Thyroid gland (tissue), 4 donors: ENCODE results near the gene PTPN4. TPM values are rescaled to one million over a fixed set of nuclear protein-coding genes. Genes with fewer than 3 reads are reported as not detected.

Experiments used
- DNase-seq, 2 donors: peaks; one replicate each; pipeline ENCODE4 v3.0.0-alpha.2; 2019
- H3K27ac ChIP-seq, 3 donors: fragments of 200-600 bp; sonication (generic); 1 replicate in 2 of 3; 2 replicates in 1 of 3; pipeline ENCODE4 v1.5.1; 2016 to 2019; ENCODE audit warnings: mild to moderate bottlenecking in 1 of 3, moderate library complexity in 1 of 3
- H3K27me3 ChIP-seq: fragments of 200-600 bp; sonication (generic); one replicate; pipeline ENCODE4 v1.5.1; 2019
- H3K36me3 ChIP-seq, 2 donors: fragments of 200-600 bp; sonication (generic); one replicate each; pipeline ENCODE4 v1.5.1; 2016 to 2019
- H3K4me1 ChIP-seq, 2 donors: fragments of 200-600 bp; sonication (generic); one replicate each; pipeline ENCODE4 v1.5.1; 2017 to 2019
- H3K4me3 ChIP-seq, 3 donors: fragments of 200-600 bp; sonication (generic); replicated peaks in 1 of 3; 1 replicate in 2 of 3; 2 replicates in 1 of 3; pipeline ENCODE4 v1.5.1; 2016; ENCODE audit warnings: mild to moderate bottlenecking in 1 of 3
- H3K9me3 ChIP-seq: fragments of 200-600 bp; sonication (generic); one replicate; pipeline ENCODE4 v1.5.1; 2017
- CTCF ChIP-seq, 6 experiments: fragments of 200-600 bp in 3 of 6; fragments of 450-650 bp in 3 of 6; sonication (generic) in 3 of 6; IDR thresholded peaks; one replicate each; pipeline ENCODE4 v1.5.1; 2016 to 2019; ENCODE audit warnings: antibody characterized with exemption in 6 of 6, mild to moderate bottlenecking in 2 of 6, inconsistent platforms in 1 of 6, moderate library complexity in 1 of 6
- POLR2A ChIP-seq, 2 donors: fragments of 450-650 bp; IDR thresholded peaks; one replicate each; pipeline ENCODE4 v1.6.1; 2017; ENCODE audit warnings: antibody characterized with exemption in 2 of 2, mild to moderate bottlenecking in 2 of 2, moderate library complexity in 1 of 2
- whole genome bisulfite sequencing, 2 donors: methylation state at CpG; one replicate each; pipeline ENCODE4 v1.1.5; 2017; 5-methylcytosine and 5-hydroxymethylcytosine counted together
- intact Hi-C: fragments of 100-400 bp; cut with DNase I; formaldehyde crosslinking; loops from one replicate; pipeline ENCODE4 v1.15.1; 2023
- total RNA-seq, 4 donors: library from RNA; depleted of rRNA; stranded (reverse); fragments of >200 nt; gene quantifications; one replicate each; pipeline ENCODE4 v1.2.3, GENCODE V29; 2016

The PTPN4 gene
- total RNA-seq, 4 donors from 2014 or later, result 79.1 to 131 (median 114) TPM

- 96% methylated on average over 3 of the region's 3 CpGs for WGBS, 2 donors
- H3K27ac ChIP-seq, result peak overlapping the region in 1 of 3 donors; percentile 6
- H3K27me3 ChIP-seq, result no peaks in the 10 kb centered on the region
Observed at GRCh38 chr2:119719261-119719627, 40.5 kb upstream of the PTPN4 start.

DNA sequence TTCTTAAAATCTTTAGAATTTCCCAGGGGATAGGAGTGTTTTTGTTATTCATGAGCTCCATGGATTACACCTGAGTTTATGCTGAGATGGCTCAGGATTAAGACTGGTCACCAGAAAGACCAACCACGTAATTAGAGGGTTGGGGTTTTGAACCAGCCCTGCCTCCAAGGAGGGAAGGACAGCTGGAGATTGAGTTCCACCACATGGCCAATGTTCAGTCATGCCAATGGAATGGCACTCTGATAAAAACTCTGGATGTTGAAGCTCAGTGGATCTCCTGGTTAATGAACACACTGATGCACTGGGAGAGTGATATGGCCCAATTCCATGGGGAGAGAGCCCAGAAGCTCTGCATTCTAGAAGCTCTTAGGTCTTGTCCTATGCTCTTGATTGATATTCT lies 38.7 kb upstream of the PTPN4 start:
- Histone ChIP-seq H3K4me1 (peaks cover 2 to 17% of the 10 kb centered on the region in 2 donors), H3K27ac (no peak overlapping the region), H3K4me3 (no peak overlapping the region), H3K36me3 (no peaks in the 10 kb centered on the region), H3K9me3 (no peaks in the 10 kb centered on the region), H3K27me3 (no peaks in the 10 kb centered on the region)
- TF ChIP-seq CTCF (IDR thresholded peaks at IDR 0.05), result no peak
- no peak for TF ChIP-seq POLR2A (IDR thresholded peaks at IDR 0.05)
- 92 to 100% methylated on average over 1 of the region's 1 CpG for WGBS, 2 donors
- DNase-seq, result no peak
- intact Hi-C loops, result no loop called here

More at GRCh38 chr2:119719261-119719627, 40.5 kb upstream of the PTPN4 start:
- Histone ChIP-seq H3K4me1 (peaks cover 18 to 24% of the 10 kb centered on the region in 2 donors), H3K36me3 (no peaks in the 10 kb centered on the region), H3K9me3 (no peaks in the 10 kb centered on the region), H3K4me3 (no peak overlapping the region)
- DNase-seq, result no peak
- TF ChIP-seq POLR2A (IDR thresholded peaks at IDR 0.05) (no peak), CTCF (IDR thresholded peaks at IDR 0.05) (no peak)
- intact Hi-C loops, result no loop called here

GRCh38 chr2:119721462-119721861 lies 38.3 kb upstream of the PTPN4 start:
- 76 to 84% methylated on average over 5 of the region's 5 CpGs for WGBS, 2 donors
- H3K27me3 ChIP-seq, result no peaks in the 10 kb centered on the region
- no peak for DNase-seq
- H3K9me3 ChIP-seq, result no peaks in the 10 kb centered on the region
- no peaks in the 10 kb centered on the region for H3K36me3 ChIP-seq
- intact Hi-C loops, result no loop called here
- no peak overlapping the region for H3K27ac ChIP-seq
- H3K4me3 ChIP-seq, result no peak overlapping the region
- peaks cover 0 to 13% of the 10 kb centered on the region in 2 donors for H3K4me1 ChIP-seq
- no peak for TF ChIP-seq CTCF (IDR thresholded peaks at IDR 0.05)
- TF ChIP-seq POLR2A (IDR thresholded peaks at IDR 0.05), result no peak

DNA sequence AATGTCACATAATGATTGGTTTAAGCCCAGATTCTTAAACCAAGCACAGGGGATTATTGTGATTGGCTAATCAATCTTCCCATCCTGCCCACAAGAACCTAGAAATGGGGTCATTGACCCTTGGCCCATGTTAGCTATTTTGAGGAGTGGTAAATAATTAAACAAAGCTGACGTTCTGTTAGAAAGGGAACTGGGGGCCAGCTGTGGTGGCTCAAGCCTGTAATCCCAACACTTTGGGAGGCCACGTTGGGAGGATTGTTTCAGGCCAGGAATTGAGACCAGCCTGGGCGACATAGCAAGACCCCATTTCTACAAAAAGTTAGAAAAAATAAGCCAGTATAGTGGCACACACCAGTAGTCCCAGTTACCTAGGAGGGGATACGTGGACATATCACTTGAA lies 37.8 kb upstream of the PTPN4 start:
- H3K4me1 ChIP-seq, result peaks cover 0 to 13% of the 10 kb centered on the region in 2 donors
- TF ChIP-seq CTCF (IDR thresholded peaks at IDR 0.05), result no peak
- TF ChIP-seq POLR2A (IDR thresholded peaks at IDR 0.05), result no peak
- H3K9me3 ChIP-seq, result no peaks in the 10 kb centered on the region
- no peak for DNase-seq
- no peak overlapping the region for H3K4me3 ChIP-seq
- 94 to 95% methylated on average over 4 of the region's 4 CpGs for WGBS, 2 donors
- no peaks in the 10 kb centered on the region for H3K27me3 ChIP-seq
- no peak overlapping the region for H3K27ac ChIP-seq
- intact Hi-C loops, result no loop called here
- H3K36me3 ChIP-seq, result no peaks in the 10 kb centered on the region

- H3K4me3 ChIP-seq, result no peak overlapping the region
- no peak for TF ChIP-seq CTCF (IDR thresholded peaks at IDR 0.05)
- no peak for TF ChIP-seq POLR2A (IDR thresholded peaks at IDR 0.05)
- H3K27ac ChIP-seq, result no peak overlapping the region
- 79 to 86% methylated on average over 8 of the region's 8 CpGs for WGBS, 2 donors
- H3K4me1 ChIP-seq, result peaks cover 3 to 18% of the 10 kb centered on the region in 2 donors
- intact Hi-C loops, result no loop called here
- H3K36me3 ChIP-seq, result no peaks in the 10 kb centered on the region
- H3K9me3 ChIP-seq, result no peaks in the 10 kb centered on the region
- no peaks in the 10 kb centered on the region for H3K27me3 ChIP-seq
- no peak for DNase-seq
Observed at GRCh38 chr2:119723186-119723585, 36.5 kb upstream of the PTPN4 start.
